IMR-90 (cell line): ENCODE measurements around the gene ZEB2. TPM values are rescaled to one million over a fixed set of nuclear protein-coding genes. Genes with fewer than 3 reads are reported as not detected.

Source experiments
- ATAC-seq: fragments of 200-7000 bp; cut with Tn5 transposase; 2 replicates; pipeline ENCODE4 v1.9.1; 2020; ENCODE audit warnings: low read depth, mild to moderate bottlenecking, moderate library complexity
- BruUV-seq: library from RNA; stranded (reverse); fragments of 400-500 nt; replicated peaks from 2 replicates; lab custom pipeline; 2021; lab: Mats Ljungman, UMichigan
- CTCF ChIA-PET: fragments of 300-600 bp; formaldehyde crosslinking; extraction: SDS; loops from one replicate; lab custom pipeline; 2021; ENCODE audit warnings: antibody characterized with exemption; lab: Yijun Ruan, JAX
- POLR2A ChIA-PET: fragments of 300-600 bp; sonication (Branson Sonifier 250); formaldehyde crosslinking; loops from one replicate; lab custom pipeline; 2022; ENCODE audit warnings: antibody characterized with exemption; ENCODE audit not compliant: unreplicated experiment; lab: Charles Lee
- DNase-seq: peaks from one replicate; pipeline ENCODE4 v3.0.0; 2013
- H2AFZ ChIP-seq: replicated peaks from 2 replicates; pipeline ENCODE3; 2013; ENCODE audit warnings: low read length, mild to moderate bottlenecking; ENCODE audit not compliant: poor library complexity
- H2AK5ac ChIP-seq: 2 replicates; pipeline ENCODE4 v1.6.1; 2013; ENCODE audit warnings: low read depth, low read length, inconsistent platforms
- H2AK9ac ChIP-seq: replicated peaks from 2 replicates; pipeline ENCODE3; 2013; ENCODE audit warnings: mild to moderate bottlenecking, low read depth, low read length, moderate library complexity; ENCODE audit not compliant: poor library complexity
- H2BK120ac ChIP-seq: 2 replicates; pipeline ENCODE4 v1.6.1; 2013; ENCODE audit warnings: low read depth, low read length, inconsistent platforms
- H2BK15ac ChIP-seq: 3 replicates; pipeline ENCODE4 v1.6.1; 2013; ENCODE audit warnings: low read depth, low read length, inconsistent platforms
- H2BK20ac ChIP-seq: 2 replicates; pipeline ENCODE4 v1.6.1; 2013; ENCODE audit warnings: low read depth, mild to moderate bottlenecking, inconsistent platforms, low read length, moderate library complexity
- H2BK5ac ChIP-seq: 2 replicates; pipeline ENCODE4 v1.6.1; 2013; ENCODE audit warnings: mild to moderate bottlenecking, low read depth, low read length, inconsistent platforms; ENCODE audit not compliant: poor library complexity, severe bottlenecking
- H3K14ac ChIP-seq: replicated peaks from 2 replicates; pipeline ENCODE4 v1.6.1; 2013; ENCODE audit warnings: low read depth, low read length, inconsistent platforms
- H3K18ac ChIP-seq: 2 replicates; pipeline ENCODE4 v1.6.1; 2013; ENCODE audit warnings: low read depth, low read length, control low read depth
- H3K23ac ChIP-seq: 2 replicates; pipeline ENCODE4 v1.6.1; 2013; ENCODE audit warnings: low read depth, low read length, inconsistent platforms
- H3K27ac ChIP-seq: 2 replicates; pipeline ENCODE4 v1.5.1; 2013; ENCODE audit warnings: mild to moderate bottlenecking, control low read depth, low read length; ENCODE audit not compliant: insufficient read depth
- H3K27me3 ChIP-seq: 2 replicates; pipeline ENCODE4 v1.6.1; 2013; ENCODE audit warnings: low read length; ENCODE audit not compliant: control insufficient read depth, insufficient read depth
- H3K36me3 ChIP-seq: 2 replicates; pipeline ENCODE4 v1.6.1; 2013; ENCODE audit warnings: low read length, mixed read lengths; ENCODE audit not compliant: control insufficient read depth, insufficient read depth
- H3K4ac ChIP-seq: 2 replicates; pipeline ENCODE4 v1.6.1; 2013; ENCODE audit warnings: low read depth, low read length, inconsistent platforms
- H3K4me1 ChIP-seq: 2 replicates; pipeline ENCODE4 v1.6.1; 2013; ENCODE audit warnings: low read length, mixed read lengths; ENCODE audit not compliant: control insufficient read depth, insufficient read depth
- H3K4me2 ChIP-seq: 2 replicates; pipeline ENCODE4 v1.6.1; 2013; ENCODE audit warnings: low read depth, mild to moderate bottlenecking, control low read depth, low read length, moderate library complexity
- H3K4me3 ChIP-seq: 2 replicates; pipeline ENCODE4 v1.5.1; 2013; ENCODE audit warnings: low read depth, mild to moderate bottlenecking, control low read depth, low read length, moderate library complexity; ENCODE audit not compliant: insufficient read depth
- H3K56ac ChIP-seq: 2 replicates; pipeline ENCODE4 v1.6.1; 2013; ENCODE audit warnings: low read length, inconsistent platforms; ENCODE audit not compliant: insufficient read depth; ENCODE audit errors: extremely low read depth
- H3K79me1 ChIP-seq, 2 experiments: 2 replicates each; pipeline ENCODE4 v1.6.1; 2013; ENCODE audit warnings: low read length in 2 of 2, inconsistent platforms in 1 of 2, low read depth in 1 of 2
- H3K9ac ChIP-seq: 2 replicates; pipeline ENCODE4 v1.6.1; 2013; ENCODE audit warnings: low read depth, low read length, control low read depth
- H3K9me1 ChIP-seq: 2 replicates; pipeline ENCODE4 v1.6.1; 2013; ENCODE audit warnings: low read length, inconsistent platforms; ENCODE audit not compliant: insufficient read depth
- H3K9me3 ChIP-seq: 2 replicates; pipeline ENCODE4 v1.6.1; 2013; ENCODE audit warnings: low read length; ENCODE audit not compliant: control insufficient read depth, insufficient read depth
- H4K20me1 ChIP-seq: 2 replicates; pipeline ENCODE4 v1.6.1; 2013; ENCODE audit warnings: low read length, inconsistent platforms; ENCODE audit not compliant: insufficient read depth
- H4K5ac ChIP-seq: 2 replicates; pipeline ENCODE4 v1.6.1; 2013; ENCODE audit warnings: mild to moderate bottlenecking, low read depth, low read length, control low read depth
- H4K8ac ChIP-seq, 2 experiments: 2 replicates each; pipeline ENCODE4 v1.6.1; 2013; ENCODE audit warnings: low read depth in 2 of 2, low read length in 2 of 2, control low read depth in 1 of 2, inconsistent platforms in 1 of 2
- H4K91ac ChIP-seq: 2 replicates; pipeline ENCODE4 v1.6.1; 2013; ENCODE audit warnings: low read depth, low read length, inconsistent platforms; ENCODE audit not compliant: insufficient read depth
- BHLHE40 ChIP-seq: fragments of 150-350 bp; IDR thresholded peaks from 2 replicates; pipeline ENCODE4 v1.6.1; 2016; ENCODE audit warnings: mild to moderate bottlenecking, low read depth, low read length
- CEBPB ChIP-seq: IDR thresholded peaks from 2 replicates; pipeline ENCODE4 v1.6.1; 2012; ENCODE audit warnings: low read depth, low read length, improper control_type of control experiment
- CHD1 ChIP-seq: IDR thresholded peaks from 2 replicates; pipeline ENCODE4 v1.6.1; 2012; ENCODE audit warnings: low read depth, low read length, improper control_type of control experiment
- CTCF ChIP-seq: conservative IDR thresholded peaks from 2 replicates; pipeline ENCODE4 v1.5.1; 2012; ENCODE audit warnings: mild to moderate bottlenecking, low read depth, low read length, improper control_type of control experiment
- ELK1 ChIP-seq: fragments of 150-350 bp; IDR thresholded peaks from 2 replicates; pipeline ENCODE4 v1.6.1; 2016; ENCODE audit warnings: low read depth, mild to moderate bottlenecking, low read length, moderate library complexity, borderline replicate concordance
- FOS ChIP-seq: fragments of 150-350 bp; IDR thresholded peaks from 2 replicates; pipeline ENCODE4 v1.6.1; 2016; ENCODE audit warnings: low read depth, low read length
- MAFK ChIP-seq: IDR thresholded peaks from 2 replicates; pipeline ENCODE4 v1.6.1; 2012; ENCODE audit warnings: low read depth, low read length, improper control_type of control experiment
- MAZ ChIP-seq: IDR thresholded peaks from 2 replicates; pipeline ENCODE4 v1.6.1; 2012; ENCODE audit warnings: low read depth, mild to moderate bottlenecking, low read length, improper control_type of control experiment, moderate library complexity, borderline replicate concordance
- MXI1 ChIP-seq: IDR thresholded peaks from 2 replicates; pipeline ENCODE4 v1.6.1; 2012; ENCODE audit warnings: low read depth, mild to moderate bottlenecking, low read length, moderate library complexity, borderline replicate concordance
- NFE2L2 ChIP-seq: fragments of 150-350 bp; IDR thresholded peaks from 2 replicates; pipeline ENCODE4 v1.6.1; 2016; ENCODE audit warnings: low read depth, mild to moderate bottlenecking, low read length
- POLR2A ChIP-seq: IDR thresholded peaks from 2 replicates; pipeline ENCODE4 v1.6.1; 2012; ENCODE audit warnings: mild to moderate bottlenecking, low read depth, low read length
- RAD21 ChIP-seq: IDR thresholded peaks from 2 replicates; pipeline ENCODE4 v1.6.1; 2012; ENCODE audit warnings: low read length, improper control_type of control experiment
- RCOR1 ChIP-seq: IDR thresholded peaks from 2 replicates; pipeline ENCODE4 v1.6.1; 2012; ENCODE audit warnings: mild to moderate bottlenecking, low read length, improper control_type of control experiment; ENCODE audit not compliant: insufficient replicate concordance
- RFX5 ChIP-seq: IDR thresholded peaks from 2 replicates; pipeline ENCODE4 v1.8.0; 2012; ENCODE audit warnings: low read depth, mild to moderate bottlenecking, low read length, moderate library complexity
- SMC3 ChIP-seq: fragments of 150-350 bp; IDR thresholded peaks from 2 replicates; pipeline ENCODE4 v1.6.1; 2016; ENCODE audit warnings: low read depth, mild to moderate bottlenecking, antibody characterized with exemption, low read length, moderate library complexity
- USF2 ChIP-seq: fragments of 150-350 bp; IDR thresholded peaks from 2 replicates; pipeline ENCODE4 v1.6.1; 2017; ENCODE audit warnings: mild to moderate bottlenecking, antibody characterized with exemption, low read length, low read depth
- WGBS, 2 experiments: methylation state at CpG; one replicate each; pipeline versions ENCODE4 v1.1.5 to v1.1.7; 2013; ENCODE audit warnings: missing lambda C conversion rate in 2 of 2; ENCODE audit not compliant: insufficient read length in 1 of 2; ENCODE audit errors: extremely low coverage in 2 of 2; 5-methylcytosine and 5-hydroxymethylcytosine counted together
- dilution Hi-C: fragments of 300-500 bp; cut with HindIII; formaldehyde crosslinking; loops from one replicate; pipeline ENCODE4 v1.14.3; 2018; ENCODE audit warnings: low sequenced_read_pairs; ENCODE audit not compliant: unreplicated experiment
- in situ Hi-C: fragments of 300-500 bp; cut with MboI; formaldehyde crosslinking; loops from 3 replicates; pipeline ENCODE4 v1.14.3; 2019; ENCODE audit warnings: low sequenced_read_pairs, inconsistent platforms, mixed read lengths
- intact Hi-C: fragments of 100-400 bp; cut with micrococcal nuclease; formaldehyde crosslinking; loops from 2 replicates; pipeline ENCODE4 v1.10.0; 2022
- polyA plus RNA-seq, 3 experiments: library from polyadenylated mRNA; depleted of rRNA; stranded (reverse); fragments of >200 nt; gene quantifications; 2 replicates each; pipeline ENCODE4 v1.2.3, GENCODE V29; 2012; ENCODE audit warnings: low replicate concordance in 1 of 3
- total RNA-seq: library from RNA; depleted of rRNA; stranded (reverse); fragments of >200 nt; gene quantifications from 2 replicates; pipeline ENCODE4 v1.2.3, GENCODE V29; 2012

Gene ZEB2
- total and polyA plus RNA-seq, 2 of the 4 experiments (the other 2 are of a cell fraction), result 22.4 to 50.9 TPM

GRCh38 chr2:144546933-144547332 lies 27.0 kb upstream of the ZEB2 start:
- CTCF ChIA-PET, result no interaction called here
- H3K4me2 ChIP-seq, result no peak overlapping the region
- DNase-seq (peak; percentile 16), ATAC-seq (no peak)
- no peak overlapping the region; the same call in 1 of the 2 replicates for H3K4ac ChIP-seq
- no peaks in the 10 kb centered on the region for H4K20me1 ChIP-seq
- H3K9me3 ChIP-seq, result no peaks in the 10 kb centered on the region; the same call in 1 of the 2 replicates
- H2BK120ac ChIP-seq, result no peak overlapping the region
- 0 out of 2 replicates have a peak, but pooled peaks cover 3% of the 10 kb centered on the region for H3K9me1 ChIP-seq
- H2BK5ac ChIP-seq, result no peak overlapping the region
- no peak overlapping the region for H3K9ac ChIP-seq
- no peak overlapping the region for H3K23ac ChIP-seq
- BruUV-seq, result no TSS peak
- H4K91ac ChIP-seq, result no peak overlapping the region
- TF ChIP-seq MAZ (no peak), SMC3 (no peak), USF2 (no peak), CHD1 (no peak), RAD21 (no peak), RFX5 (no peak), POLR2A (no peak), ELK1 (no peak), MAFK (no peak), FOS (no peak), RCOR1 (no peak), MXI1 (no peak), CTCF (no peak), NFE2L2 (no peak), BHLHE40 (no peak), CEBPB (no peak)
- H3K27ac ChIP-seq, result no peak overlapping the region
- intact Hi-C loops (no loop called here), dilution Hi-C loops (no loop called here), in situ Hi-C loops (no loop called here)
- H3K79me1 ChIP-seq, result no peaks in the 10 kb centered on the region
- no peaks in the 10 kb centered on the region for H3K36me3 ChIP-seq
- H2AK5ac ChIP-seq, result no peak overlapping the region
- peak overlapping the region; percentile 53; the same call in 2 of the 3 replicates for H2BK15ac ChIP-seq
- no peak overlapping the region for H2AK9ac ChIP-seq
- POLR2A ChIA-PET, result no interaction called here
- H4K8ac ChIP-seq, result no peak overlapping the region
- no peak overlapping the region for H2BK20ac ChIP-seq
- no peak overlapping the region; the same call in 1 of the 2 replicates for H3K18ac ChIP-seq
- 40% methylated on average over 2 of the region's 6 CpGs; no CpG with 5 or more reads in 1 of the 2 experiments for WGBS, 2 experiments
- peaks cover 3% of the 10 kb centered on the region for H3K4me1 ChIP-seq
- H3K14ac ChIP-seq, result no peak overlapping the region
- H4K5ac ChIP-seq, result no peak overlapping the region; the same call in 1 of the 2 replicates
- no peak overlapping the region for H3K56ac ChIP-seq
- no peak overlapping the region for H2AFZ ChIP-seq
- no peaks in the 10 kb centered on the region for H3K27me3 ChIP-seq
- no peak overlapping the region for H3K4me3 ChIP-seq
